K562 (cell line): ENCODE data around the gene ITGB2. TPM values are rescaled to one million over a fixed set of nuclear protein-coding genes. Genes with fewer than 3 reads are reported as not detected.

Source experiments
- ARID2 ChIP-seq: fragments of 450-650 bp; IDR thresholded peaks from 2 replicates; pipeline ENCODE4 v1.6.1; 2017; ENCODE audit warnings: antibody characterized with exemption, mild to moderate bottlenecking
- BCL6 ChIP-seq: fragments of 250-450 bp; sonication (Bioruptor Pico); IDR thresholded peaks from 2 replicates; pipeline ENCODE4 v1.4.0; 2020
- BHLHE40 ChIP-seq: IDR thresholded peaks from 2 replicates; pipeline ENCODE4 v1.6.1; 2011; ENCODE audit warnings: low read length, improper control_type of control experiment
- DACH1 ChIP-seq: fragments of 450-650 bp; IDR thresholded peaks from 2 replicates; pipeline ENCODE4 v1.6.1; 2018; ENCODE audit not compliant: partially characterized antibody
- DDX20 ChIP-seq: fragments of 450-650 bp; IDR thresholded peaks from 2 replicates; pipeline ENCODE4 v1.6.1; 2016; ENCODE audit warnings: missing genetic modification characterization, low read depth, mild to moderate bottlenecking, missing compliant biosample characterization, moderate library complexity
- EHMT2 ChIP-seq: fragments of 450-650 bp; IDR thresholded peaks from 2 replicates; pipeline ENCODE4 v1.6.1; 2018; ENCODE audit warnings: antibody characterized with exemption
- ESRRB ChIP-seq: fragments of 250-450 bp; sonication (Bioruptor Pico); IDR thresholded peaks from 2 replicates; pipeline ENCODE4 v1.5.0; 2020; ENCODE audit warnings: mild to moderate bottlenecking, moderate library complexity, borderline replicate concordance
- HDAC1 ChIP-seq, 2 experiments: fragments of 450-650 bp; IDR thresholded peaks; 2 replicates each; pipeline ENCODE4 v1.6.1; 2016 to 2017; ENCODE audit warnings: inconsistent platforms in 1 of 2, mild to moderate bottlenecking in 1 of 2, moderate library complexity in 1 of 2
- HDGF ChIP-seq: fragments of 450-650 bp; IDR thresholded peaks from 2 replicates; pipeline ENCODE4 v1.6.1; 2016
- KAT7 ChIP-seq: sonication (generic); formaldehyde crosslinking; IDR thresholded peaks from 2 replicates; pipeline ENCODE4 v1.8.0; 2022; ENCODE audit warnings: missing genetic modification reagents, mild to moderate bottlenecking, borderline replicate concordance
- MECOM ChIP-seq: fragments of 250-450 bp; sonication (Bioruptor Pico); IDR thresholded peaks from 2 replicates; pipeline ENCODE4 v1.8.0; 2022; ENCODE audit warnings: inconsistent platforms
- MEF2A ChIP-seq: IDR thresholded peaks from 2 replicates; pipeline ENCODE4 v1.6.1; 2011; ENCODE audit warnings: low read depth, mild to moderate bottlenecking, low read length, moderate library complexity; ENCODE audit not compliant: control insufficient read depth
- NFE2 ChIP-seq: IDR thresholded peaks from 2 replicates; pipeline ENCODE4 v1.6.1; 2014; ENCODE audit warnings: antibody characterized with exemption, low read depth
- POLR2AphosphoS2 ChIP-seq: IDR thresholded peaks from 2 replicates; pipeline ENCODE4 v1.6.1; 2012; ENCODE audit warnings: low read length, improper control_type of control experiment
- PTBP1 ChIP-seq: fragments of 200-400 bp; formaldehyde crosslinking; IDR thresholded peaks from 2 replicates; pipeline ENCODE4 v1.6.1; 2017; ENCODE audit warnings: low read depth, low read length
- TCFL5 ChIP-seq: fragments of 250-450 bp; sonication (Bioruptor Pico); conservative IDR thresholded peaks from 2 replicates; pipeline ENCODE4 v1.6.1; 2021; ENCODE audit warnings: mild to moderate bottlenecking, moderate library complexity, matching md5 sums
- TRIM24 ChIP-seq, 2 experiments: fragments of 450-650 bp; IDR thresholded peaks; 2 replicates each; pipeline ENCODE4 v1.6.1; 2016
- ZBTB5 ChIP-seq: fragments of 450-650 bp; IDR thresholded peaks from 2 replicates; pipeline ENCODE4 v1.6.1; 2017; ENCODE audit warnings: antibody characterized with exemption
- ZHX1 ChIP-seq: fragments of 150-350 bp; conservative IDR thresholded peaks from 2 replicates; pipeline ENCODE4 v1.6.1; 2014; ENCODE audit warnings: low read length
- ZNF121 ChIP-seq: sonication (generic); formaldehyde crosslinking; conservative IDR thresholded peaks from 2 replicates; pipeline ENCODE4 v1.8.0; 2022; ENCODE audit warnings: missing genetic modification reagents
- ZNF175 ChIP-seq: fragments of 200-800 bp; sonication (Bioruptor generic); IDR thresholded peaks from 2 replicates; pipeline ENCODE4 v1.6.1; 2016; ENCODE audit warnings: low read depth, mild to moderate bottlenecking, missing genetic modification characterization, missing compliant biosample characterization
- ZNF263 ChIP-seq: sonication (generic); formaldehyde crosslinking; IDR thresholded peaks from 2 replicates; pipeline ENCODE4 v1.8.0; 2022; ENCODE audit warnings: mild to moderate bottlenecking, missing genetic modification reagents, borderline replicate concordance
- ZNF436 ChIP-seq: fragments of 250-450, 450-650 bp; sonication (Bioruptor Pico); formaldehyde crosslinking; IDR thresholded peaks from 2 replicates; pipeline ENCODE4 v1.7.0; 2020; ENCODE audit warnings: mild to moderate bottlenecking
- ZNF668 ChIP-seq: fragments of 250-450 bp; sonication (Bioruptor Pico); IDR thresholded peaks from 2 replicates; pipeline ENCODE4 v1.8.0; 2022; ENCODE audit warnings: mild to moderate bottlenecking, inconsistent platforms
- ZNF77 ChIP-seq: fragments of 250-450 bp; sonication (Bioruptor Pico); IDR thresholded peaks from 2 replicates; pipeline ENCODE4 v1.5.0; 2020
- polyA plus RNA-seq, 8 experiments: library from polyadenylated mRNA; depleted of rRNA in 4 of 8; stranded (reverse) in 5 of 8; unstranded in 3 of 8; fragments of >200 nt; fragmentation: Nextera tagmentation in 2 of 8; fragmentation: Illumina TruSeq in 1 of 8; extraction: Ambion mirVana in 2 of 8; extraction: Trizol in 1 of 8; gene quantifications; 2 replicates each; pipeline versions ENCODE4 v1.2.1 to v1.2.3, GENCODE V29; 2011 to 2014; ENCODE audit warnings: inconsistent platforms in 1 of 8, missing spikeins in 1 of 8
- total RNA-seq, 7 experiments: library from RNA; depleted of rRNA in 6 of 7; stranded (reverse); fragments of >200 nt in 6 of 7; fragmentation: Illumina TruSeq in 2 of 7; extraction: Trizol in 2 of 7; gene quantifications; 2 replicates each; pipeline versions ENCODE4 v1.2.1 to v1.2.3, GENCODE V29; 2011 to 2021; ENCODE audit warnings: low replicate concordance in 1 of 7

Gene ITGB2
- total and polyA plus RNA-seq, 9 of the 15 experiments (the other 6 are each of a cell fraction or from before 2014, with no cell fraction given): 0.07 to 1.3 (median 0.51) TPM; not detected in 2

GRCh38 chr21:44873356-44874239 is 47.1 kb downstream of the ITGB2 start, which contains the start of gene PTTG1IP (continued):
- TF ChIP-seq ZHX1: no peak
- no peak for TF ChIP-seq MEF2A
- TF ChIP-seq BCL6 (CRISPR knock-in tag): no peak
- no peak for TF ChIP-seq ZNF121 (CRISPR knock-in tag)
- no peak for TF ChIP-seq ZNF668 (CRISPR knock-in tag)
- 0 out of 2 replicates have a peak, but pooled peaks have one; percentile 21 for TF ChIP-seq ZNF263 (CRISPR knock-in tag)
- no peak for TF ChIP-seq HDGF
- TF ChIP-seq ESRRB (CRISPR knock-in tag): no peak
- TF ChIP-seq EHMT2: no peak
- TF ChIP-seq TRIM24 (IDR thresholded peaks at IDR 0.05): no peak
- peak; percentile 74; the same call in 1 of the 2 replicates for TF ChIP-seq POLR2AphosphoS2
- TF ChIP-seq ZNF436: no peak
- no peak for TF ChIP-seq ZBTB5
- no peak for TF ChIP-seq DDX20 (tag)
- TF ChIP-seq TCFL5 (CRISPR knock-in tag): no peak
- TF ChIP-seq MECOM (CRISPR knock-in tag): no peak
- TF ChIP-seq NFE2: no peak
- peak; percentile 92 for TF ChIP-seq BHLHE40
- no peak for TF ChIP-seq ZNF175
- no peak for TF ChIP-seq PTBP1
- TF ChIP-seq KAT7: no peak
- peak in 1 of 2 experiments; percentile 45; a peak in 2 of 4 replicates for TF ChIP-seq HDAC1 (IDR thresholded peaks at IDR 0.05)
- TF ChIP-seq ARID2: no peak
- TF ChIP-seq DACH1: no peak
- no peak for TF ChIP-seq ZNF77 (CRISPR knock-in tag)
